ACHN (cell line): ENCODE results near the gene NTM.

Experiments
- DNase-seq: peaks from one replicate; pipeline ENCODE4 v3.0.0-alpha.2; 2015
- in situ Hi-C: cut with HindIII; loops from 2 replicates; pipeline ENCODE4 v1.10.0; 2017; ENCODE audit warnings: low sequenced_read_pairs, low pct_ligation_motif_present, low pct_unique_long_range_greater_than_20kb

NTM gene

GRCh38 chr11:131934006-131934405, 563.6 kb downstream of the NTM start:
- no peak for DNase-seq
- in situ Hi-C loops = no loop called here

DNA sequence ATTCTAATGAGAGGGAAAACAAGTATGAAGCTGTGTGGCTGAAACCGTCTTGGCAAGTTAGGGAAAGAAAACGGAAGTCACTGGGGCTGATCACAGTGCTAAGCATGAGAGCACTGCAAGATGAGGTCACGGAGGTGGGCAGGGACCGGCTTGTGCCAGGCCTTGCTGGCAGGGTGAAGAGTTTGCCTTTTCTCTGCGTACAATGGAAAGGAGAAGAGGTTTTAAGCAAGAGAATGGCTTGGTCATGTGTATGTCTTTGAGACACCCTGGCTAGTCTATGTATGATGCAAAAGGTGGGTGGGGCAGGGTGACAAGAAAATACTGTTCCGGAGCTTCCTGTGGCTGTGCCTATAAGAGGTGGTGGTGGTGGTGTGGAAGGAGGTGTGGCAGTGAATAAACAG, 567.9 kb downstream of the NTM start:
- in situ Hi-C loops = no loop called here
- DNase-seq = no peak

DNA sequence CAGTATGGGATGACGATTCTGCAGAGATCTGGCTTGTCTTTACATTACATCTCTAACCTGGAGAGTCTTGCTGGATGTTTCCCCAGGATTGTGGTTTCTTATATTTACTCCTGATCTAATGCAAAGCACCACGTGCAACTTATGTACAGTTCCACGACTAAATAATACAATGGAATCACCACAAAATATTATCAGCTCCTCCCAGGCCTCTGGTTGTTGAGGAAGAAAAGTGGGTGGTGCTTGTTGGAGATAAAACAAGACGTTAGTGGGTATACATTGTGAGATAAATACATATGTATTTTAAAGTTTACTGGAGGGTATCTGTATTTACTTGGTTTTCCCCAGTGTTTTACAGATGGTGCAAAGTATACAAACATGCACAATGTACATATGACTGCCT, 569.7 kb downstream of the NTM start:
- no peak for DNase-seq
- in situ Hi-C loops = no loop called here

DNA sequence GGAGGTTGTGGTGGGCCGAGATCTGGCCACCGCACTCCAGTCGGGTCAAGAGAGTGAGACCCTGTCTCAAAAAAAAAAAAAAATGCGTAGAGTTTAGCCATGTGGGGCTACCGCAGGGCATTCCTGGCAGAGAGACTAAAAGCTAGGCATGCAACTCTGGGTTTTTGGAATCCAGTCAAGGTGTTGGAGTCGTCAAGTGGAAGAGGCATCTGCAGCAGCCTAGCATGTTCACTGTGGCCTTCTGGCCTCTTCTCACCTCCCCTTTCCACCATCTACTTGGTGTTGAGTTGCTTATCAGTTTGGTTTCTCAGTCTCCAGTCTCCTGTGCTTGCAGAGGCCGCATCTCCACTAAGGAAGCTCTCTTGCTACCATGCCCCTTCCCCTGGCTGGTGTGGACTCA, 572.5 kb downstream of the NTM start:
- in situ Hi-C loops = no loop called here
- DNase-seq = no peak

DNA sequence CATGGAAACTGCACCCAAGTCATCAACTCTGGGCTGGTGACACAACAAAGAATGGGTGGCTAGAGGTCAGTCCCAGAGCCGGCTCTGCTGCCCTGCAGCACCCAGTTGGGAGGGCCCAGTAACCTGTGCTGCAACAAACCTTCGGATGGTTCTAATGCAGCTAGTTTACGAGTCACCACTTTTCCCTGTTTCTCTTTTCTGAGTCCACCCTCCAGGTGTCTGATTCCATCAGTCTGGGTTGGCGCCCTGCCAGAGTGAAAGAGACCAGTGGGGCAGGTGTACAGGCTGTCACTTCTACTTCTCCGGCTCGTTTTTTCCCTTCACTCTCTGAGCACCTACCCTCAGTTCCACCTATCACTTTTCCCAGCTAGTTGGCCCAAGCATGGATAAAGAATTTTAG, 572.9 kb downstream of the NTM start:
- no peak for DNase-seq
- in situ Hi-C loops = no loop called here

DNA sequence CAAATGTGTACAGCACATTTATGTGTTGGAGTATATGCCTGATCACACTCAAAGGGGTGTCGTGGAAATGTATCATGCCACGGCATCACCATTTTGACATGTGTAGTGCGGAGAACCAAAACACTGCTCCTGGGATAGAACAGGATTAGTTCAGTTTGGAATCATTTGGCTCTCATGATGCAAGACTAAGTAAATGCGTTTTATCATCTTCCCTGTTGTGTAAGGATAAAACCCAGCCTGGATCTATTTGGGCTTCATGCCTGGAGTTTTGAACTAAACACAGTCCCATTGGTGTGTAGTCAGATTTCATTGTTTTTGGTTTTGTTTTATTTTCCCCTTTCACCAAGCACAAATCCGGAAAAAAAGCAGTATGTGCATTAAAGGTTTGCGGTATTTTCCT, 574.3 kb downstream of the NTM start:
- no peak for DNase-seq
- in situ Hi-C loops = no loop called here

GRCh38 chr11:131945706-131946105, 575.3 kb downstream of the NTM start:
- DNase-seq = no peak
- in situ Hi-C loops = no loop called here

DNA sequence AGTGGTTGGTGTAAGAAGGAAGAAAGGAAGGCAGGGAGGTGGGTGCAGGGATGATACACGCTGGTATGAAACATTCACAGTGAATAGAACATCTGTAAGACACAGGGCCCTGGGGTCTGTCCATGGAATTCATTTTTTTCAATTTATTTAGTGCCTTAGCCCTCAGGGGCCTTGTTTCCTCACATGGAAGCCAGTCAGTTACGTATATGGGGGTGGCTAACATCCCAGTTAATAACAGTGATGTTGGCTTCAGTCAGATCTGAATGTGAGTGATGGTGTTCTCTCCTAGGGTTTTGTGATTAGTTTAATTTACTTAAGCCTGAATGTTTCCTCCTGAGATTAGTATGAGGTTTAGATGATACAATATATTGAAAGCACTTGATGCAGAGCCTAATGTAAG, 577.1 kb downstream of the NTM start:
- DNase-seq = no peak
- in situ Hi-C loops = no loop called here

- no peak for DNase-seq
- in situ Hi-C loops = no loop called here
Measured at GRCh38 chr11:131951121-131951520, 580.7 kb downstream of the NTM start.

DNA sequence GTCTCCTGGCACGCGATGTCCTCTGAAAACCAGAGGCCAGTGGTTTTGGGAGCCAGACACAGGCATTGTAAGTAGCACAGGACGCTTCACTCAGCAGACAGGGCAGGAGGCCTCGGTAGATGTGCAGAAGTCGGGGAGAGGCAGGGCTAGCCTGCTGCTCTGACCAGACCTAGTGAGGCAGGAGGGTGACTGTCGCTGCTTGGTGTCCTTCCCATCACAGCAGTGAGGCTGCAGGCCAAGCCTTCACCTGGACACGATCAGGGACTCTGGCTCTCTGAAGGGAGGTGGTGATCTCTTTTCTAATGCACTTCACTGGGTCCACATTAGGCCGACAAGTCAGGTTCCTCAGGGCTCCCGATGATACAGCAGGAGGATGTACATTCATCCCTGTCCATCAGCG, 583.7 kb downstream of the NTM start:
- DNase-seq = no peak
- in situ Hi-C loops = no loop called here

GRCh38 chr11:131955904-131956303, 585.5 kb downstream of the NTM start:
- DNase-seq = no peak
- in situ Hi-C loops = no loop called here

GRCh38 chr11:131957201-131957600, 586.8 kb downstream of the NTM start:
- DNase-seq = no peak
- in situ Hi-C loops = no loop called here

DNA sequence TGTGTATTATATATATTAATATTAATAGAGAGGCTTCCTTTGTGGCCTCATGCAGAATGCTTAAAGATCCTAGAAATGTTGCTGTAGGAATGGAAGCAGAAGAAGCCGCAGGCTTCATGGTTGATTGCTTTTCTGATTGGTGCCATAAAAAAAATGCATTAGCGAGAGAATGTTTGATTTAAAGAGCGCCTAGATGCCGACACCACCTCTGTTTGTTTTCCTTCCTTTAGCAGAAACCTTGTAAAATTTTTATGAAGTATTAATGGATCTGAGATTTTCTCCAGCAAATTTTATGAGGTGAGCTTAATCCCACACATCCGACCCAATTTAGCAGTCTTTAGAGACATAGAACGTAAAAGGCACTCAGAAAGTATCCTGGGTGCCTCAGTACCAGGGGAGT, 587.5 kb downstream of the NTM start:
- DNase-seq = no peak
- in situ Hi-C loops = no loop called here

- DNase-seq = no peak
- in situ Hi-C loops = no loop called here
Measured at GRCh38 chr11:131962818-131963217, 592.4 kb downstream of the NTM start.

GRCh38 chr11:131964698-131965483, 594.5 kb downstream of the NTM start:
- in situ Hi-C loops = no loop called here
- no peak for DNase-seq

DNA sequence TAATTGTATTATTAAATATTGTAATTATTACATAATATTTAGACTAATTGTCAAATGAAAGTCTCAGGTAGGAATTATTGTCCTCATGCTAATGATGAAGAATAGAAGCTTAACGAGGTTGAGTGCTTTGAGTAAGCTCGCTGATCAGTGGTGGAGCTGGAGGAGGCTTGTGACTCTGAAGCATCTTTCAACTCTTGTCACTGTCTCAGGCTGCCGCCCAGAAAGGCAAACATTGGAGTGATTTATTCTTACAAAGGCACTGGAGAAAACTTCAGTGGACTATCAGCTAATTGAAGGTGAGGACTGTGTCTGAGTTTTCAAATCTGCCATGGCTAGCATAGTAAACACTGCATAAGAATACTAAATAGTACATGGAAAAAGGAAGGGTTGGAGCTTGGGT, 595.1 kb downstream of the NTM start:
- in situ Hi-C loops = no loop called here

DNA sequence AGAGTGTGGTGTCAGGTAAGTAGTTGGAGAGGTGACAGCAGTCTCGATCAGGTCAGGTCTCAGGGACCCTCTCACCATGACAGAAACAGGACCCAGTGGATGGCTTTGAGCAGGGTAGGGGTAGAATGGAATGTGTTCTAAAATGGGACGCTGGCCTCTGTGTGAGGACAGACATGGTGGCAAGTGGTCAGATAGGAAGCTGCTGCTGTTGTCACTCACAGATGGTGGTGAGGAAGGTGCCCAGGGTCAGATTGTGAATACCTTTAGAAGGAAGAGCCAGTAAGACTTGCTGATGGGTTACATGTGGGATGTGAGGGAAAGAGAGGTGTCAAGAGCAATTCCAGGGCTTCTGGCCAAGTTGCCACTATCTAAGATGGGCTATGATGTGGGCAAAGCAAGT, 596.3 kb downstream of the NTM start:
- no peak for DNase-seq
- in situ Hi-C loops = no loop called here

More for the DNA sequence above, 595.1 kb downstream of the NTM start:
- no peak for DNase-seq

DNA sequence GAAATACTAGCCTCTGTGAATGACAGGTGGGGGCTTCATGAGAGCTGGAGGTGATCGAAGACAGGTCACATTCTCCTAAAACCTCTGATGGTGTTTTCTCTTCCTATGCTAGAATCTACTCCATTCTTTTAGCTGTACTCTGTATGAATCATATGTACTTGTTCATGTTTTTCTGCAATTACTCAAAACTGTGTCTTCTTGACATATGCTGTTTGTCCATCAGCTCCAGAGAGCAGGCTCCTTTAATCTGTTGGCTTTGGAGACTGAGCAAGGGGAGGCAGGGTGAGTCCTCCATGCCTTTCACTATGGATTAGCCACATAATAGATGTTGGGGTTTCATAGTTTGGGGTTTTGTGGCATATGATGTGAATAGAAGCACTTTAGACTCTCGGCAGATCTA, 598.8 kb downstream of the NTM start:
- in situ Hi-C loops = no loop called here
- DNase-seq = no peak

DNA sequence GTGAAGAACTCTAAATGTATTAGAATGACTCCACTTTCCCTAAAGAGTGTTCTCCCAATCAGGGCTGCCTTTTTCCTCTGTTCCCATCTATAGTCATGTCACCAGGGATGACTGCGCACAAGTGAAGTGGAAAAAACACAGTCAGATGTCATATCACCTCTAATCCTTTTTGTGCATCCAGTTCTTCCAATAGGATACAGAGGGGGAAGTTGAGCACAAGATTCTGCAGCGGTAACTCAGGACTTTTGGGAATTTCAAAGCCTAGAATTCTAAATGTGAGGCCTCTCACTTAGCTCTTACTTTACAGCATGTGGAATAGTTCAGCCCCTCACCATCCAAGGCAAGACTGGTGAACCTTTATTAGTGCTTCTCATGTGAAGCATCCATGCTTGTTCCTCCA, 602.6 kb downstream of the NTM start:
- DNase-seq = no peak

DNA sequence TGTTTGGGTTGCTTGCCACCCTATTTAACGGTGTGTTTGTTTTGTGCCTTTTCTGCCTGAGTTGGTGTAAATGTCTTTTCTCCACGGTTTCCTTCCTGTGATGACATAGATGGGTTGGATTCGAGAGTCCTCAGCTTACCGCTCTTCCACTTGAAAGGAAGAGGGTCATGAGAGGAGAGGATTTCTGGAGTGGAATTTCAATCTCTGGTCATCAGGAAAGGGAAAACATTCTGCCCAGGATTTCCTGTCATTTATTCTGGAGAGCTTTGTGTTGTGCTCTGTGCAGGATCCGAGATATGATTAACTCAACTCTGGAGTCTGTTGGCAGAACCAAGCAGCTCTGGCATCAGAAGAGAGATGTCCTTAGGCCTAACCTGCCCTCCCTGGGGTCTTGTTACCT, 605.2 kb downstream of the NTM start:
- DNase-seq = no peak
- in situ Hi-C loops = no loop called here

More for the DNA sequence above, 602.6 kb downstream of the NTM start:
- in situ Hi-C loops = no loop called here

GRCh38 chr11:131976021-131976420, 605.6 kb downstream of the NTM start:
- in situ Hi-C loops = no loop called here
- DNase-seq = no peak
